ENCODE measurements around the gene CDH4. TPM values are rescaled to one million over a fixed set of nuclear protein-coding genes. Genes with fewer than 3 reads are reported as not detected.

The CDH4 gene
- total RNA-seq, 1 experiment from 2014 or later: not detected

- POLR2A ChIA-PET: no interaction called here
- H3K9me3 ChIP-seq (ENCODE audit: control insufficient read depth, insufficient read depth, low read depth, low read length): no peaks in the 10 kb centered on the region
Measured at GRCh38 chr20:61702246-61702645, 450.2 kb downstream of the CDH4 start.

GRCh38 chr20:61704661-61705060 is 452.6 kb downstream of the CDH4 start:
- no peak for DNase-seq (ENCODE audit: low read depth, low spot score)

More at GRCh38 chr20:61702246-61702645, 450.2 kb downstream of the CDH4 start:
- BruUV-seq (replicated peaks): no TSS peak
- ATAC-seq (no peak), DNase-seq (ENCODE audit: low read depth, low spot score) (no peak)
- Histone ChIP-seq H3K4me3 (ENCODE audit: low read depth in 2 of 2, low read length in 2 of 2) (no peak overlapping the region), H3K36me3 (ENCODE audit: control insufficient read depth, insufficient read depth, low read length) (no peaks in the 10 kb centered on the region), H3K27ac (ENCODE audit: low read length) (no peak overlapping the region), H3K4me1 (ENCODE audit: control insufficient read depth, insufficient read depth, low read length) (no peaks in the 10 kb centered on the region), H3K27me3 (ENCODE audit: control insufficient read depth, insufficient read depth, low read length) (no peaks in the 10 kb centered on the region; the same call in 1 of the 2 replicates)
- in situ Hi-C loops (cut with HindIII; ENCODE audit: low pct_unique_long_range_greater_than_20kb, low sequenced_read_pairs): no loop called here
- TF ChIP-seq CTCF (IDR thresholded peaks at IDR 0.05) (no peak), TCF7L2 (IDR thresholded peaks at IDR 0.05; ENCODE audit: low read depth, low read length) (no peak), REST (IDR thresholded peaks at IDR 0.05; ENCODE audit: insufficient read depth in 1 of 2, low read depth in 2 of 2, low read length in 1 of 2) (no peak), POLR2AphosphoS5 (IDR thresholded peaks at IDR 0.05; ENCODE audit: low read depth, low read length) (no peak), SIN3A (IDR thresholded peaks at IDR 0.05; ENCODE audit: borderline replicate concordance, insufficient read depth, low read depth, low read length) (no peak)
- CTCF ChIA-PET: no interaction called here
- intact Hi-C loops (cut with micrococcal nuclease; ENCODE audit: unreplicated experiment): no loop called here

More at GRCh38 chr20:61704661-61705060, 452.6 kb downstream of the CDH4 start:
- Histone ChIP-seq H3K9me3 (ENCODE audit: control insufficient read depth, insufficient read depth, low read depth, low read length) (no peaks in the 10 kb centered on the region), H3K27ac (ENCODE audit: low read length) (no peak overlapping the region), H3K27me3 (ENCODE audit: control insufficient read depth, insufficient read depth, low read length) (no peaks in the 10 kb centered on the region; the same call in 1 of the 2 replicates), H3K4me3 (ENCODE audit: low read depth in 2 of 2, low read length in 2 of 2) (no peak overlapping the region), H3K4me1 (ENCODE audit: control insufficient read depth, insufficient read depth, low read length) (no peaks in the 10 kb centered on the region), H3K36me3 (ENCODE audit: control insufficient read depth, insufficient read depth, low read length) (no peaks in the 10 kb centered on the region)
- ChIA-PET POLR2A (no interaction called here), CTCF (interaction anchor here (0.7 kb wide), 1 partner anchor 352 kb away, joined by 4 read pairs; no protein-coding TSS in a partner anchor)
- BruUV-seq (replicated peaks): no TSS peak
- intact Hi-C loops (cut with micrococcal nuclease; ENCODE audit: unreplicated experiment) (no loop called here), in situ Hi-C loops (cut with HindIII; ENCODE audit: low pct_unique_long_range_greater_than_20kb, low sequenced_read_pairs) (no loop called here)
- TF ChIP-seq CTCF (IDR thresholded peaks at IDR 0.05) (no peak), TCF7L2 (IDR thresholded peaks at IDR 0.05; ENCODE audit: low read depth, low read length) (no peak), SIN3A (IDR thresholded peaks at IDR 0.05; ENCODE audit: borderline replicate concordance, insufficient read depth, low read depth, low read length) (no peak), REST (IDR thresholded peaks at IDR 0.05; ENCODE audit: insufficient read depth in 1 of 2, low read depth in 2 of 2, low read length in 1 of 2) (no peak), POLR2AphosphoS5 (IDR thresholded peaks at IDR 0.05; ENCODE audit: low read depth, low read length) (no peak)
- ATAC-seq: no peak
